GM10847 (cell line): ENCODE measurements around the gene IBA57.

ENCODE experiments used
- POLR2A ChIP-seq: IDR thresholded peaks from 2 replicates; pipeline ENCODE4 v1.6.1; 2011; ENCODE audit not compliant: insufficient read length; ENCODE audit errors: extremely low read depth

IBA57 gene

DNA sequence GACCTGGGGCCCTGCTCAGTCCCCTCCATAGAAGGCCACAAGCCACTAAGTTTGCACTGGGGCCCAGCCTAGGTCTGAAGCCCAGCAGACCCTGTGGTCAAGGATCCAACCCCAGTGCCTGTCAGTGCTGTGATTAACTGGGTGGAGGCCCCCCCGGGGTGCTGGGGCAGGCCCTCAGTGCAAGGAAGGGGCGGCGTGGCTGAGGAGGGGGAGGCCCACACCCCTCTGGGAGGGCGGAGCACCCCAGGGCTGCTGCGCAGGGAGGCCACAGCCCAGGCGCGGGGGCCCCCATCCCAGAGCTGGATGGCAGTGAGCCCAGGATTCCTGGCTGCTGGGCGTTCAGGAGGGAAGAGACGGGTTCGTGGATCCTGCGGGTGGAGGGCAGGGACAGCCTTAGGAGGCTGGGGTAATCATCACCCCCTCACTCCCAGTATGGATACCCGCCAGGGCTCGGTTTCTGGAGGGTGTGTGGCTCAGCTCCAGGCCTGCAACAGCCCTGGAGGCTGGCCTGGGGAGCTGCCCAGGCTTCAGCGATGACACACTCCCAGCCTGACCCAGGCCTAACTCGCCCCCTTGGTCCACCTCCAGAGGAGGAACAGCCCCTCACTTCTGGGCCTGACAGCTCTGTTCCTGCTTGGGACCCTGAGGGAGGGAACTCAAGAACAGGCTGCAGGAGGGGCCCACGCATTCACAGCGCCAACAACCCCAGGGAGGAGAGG is 15.0 kb upstream of the IBA57 start:
- no peak for TF ChIP-seq POLR2A

DNA sequence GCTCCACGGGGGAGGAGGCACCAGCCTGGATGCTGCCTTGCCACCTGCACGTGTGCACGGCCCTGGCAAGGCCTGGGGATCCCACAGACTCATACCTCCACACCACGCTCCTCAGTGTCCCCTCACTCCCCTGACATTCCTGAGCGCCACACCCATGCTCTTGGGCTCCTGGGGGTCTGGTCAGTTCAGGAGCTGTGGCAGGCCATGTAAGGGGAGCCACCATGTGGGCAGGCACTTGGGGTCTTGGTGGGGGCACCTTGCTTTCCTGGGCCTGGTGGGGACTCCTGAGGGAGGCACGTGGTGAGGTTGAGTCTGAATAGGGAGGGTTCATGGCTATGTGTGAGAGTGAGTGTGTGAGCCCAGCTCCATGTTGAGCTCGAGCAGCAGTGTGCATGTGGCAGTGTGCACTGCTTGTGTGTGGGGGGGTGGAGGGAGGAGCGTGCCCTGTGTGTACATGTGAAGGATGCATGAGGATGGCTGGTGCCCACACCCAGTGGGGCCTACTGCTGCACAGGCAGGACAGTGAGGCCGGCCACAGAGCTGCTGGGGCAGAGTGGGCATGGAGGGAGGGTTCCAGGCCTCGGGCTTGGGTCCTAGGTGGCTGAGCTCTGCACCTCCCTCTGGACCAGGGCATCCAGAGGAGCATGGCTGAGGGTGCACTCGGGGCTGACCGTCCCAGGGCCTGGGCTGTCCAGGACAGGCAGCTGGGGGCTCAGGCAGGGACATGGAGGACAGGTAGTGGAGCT is 14.3 kb upstream of the IBA57 start:
- TF ChIP-seq POLR2A = no peak

DNA sequence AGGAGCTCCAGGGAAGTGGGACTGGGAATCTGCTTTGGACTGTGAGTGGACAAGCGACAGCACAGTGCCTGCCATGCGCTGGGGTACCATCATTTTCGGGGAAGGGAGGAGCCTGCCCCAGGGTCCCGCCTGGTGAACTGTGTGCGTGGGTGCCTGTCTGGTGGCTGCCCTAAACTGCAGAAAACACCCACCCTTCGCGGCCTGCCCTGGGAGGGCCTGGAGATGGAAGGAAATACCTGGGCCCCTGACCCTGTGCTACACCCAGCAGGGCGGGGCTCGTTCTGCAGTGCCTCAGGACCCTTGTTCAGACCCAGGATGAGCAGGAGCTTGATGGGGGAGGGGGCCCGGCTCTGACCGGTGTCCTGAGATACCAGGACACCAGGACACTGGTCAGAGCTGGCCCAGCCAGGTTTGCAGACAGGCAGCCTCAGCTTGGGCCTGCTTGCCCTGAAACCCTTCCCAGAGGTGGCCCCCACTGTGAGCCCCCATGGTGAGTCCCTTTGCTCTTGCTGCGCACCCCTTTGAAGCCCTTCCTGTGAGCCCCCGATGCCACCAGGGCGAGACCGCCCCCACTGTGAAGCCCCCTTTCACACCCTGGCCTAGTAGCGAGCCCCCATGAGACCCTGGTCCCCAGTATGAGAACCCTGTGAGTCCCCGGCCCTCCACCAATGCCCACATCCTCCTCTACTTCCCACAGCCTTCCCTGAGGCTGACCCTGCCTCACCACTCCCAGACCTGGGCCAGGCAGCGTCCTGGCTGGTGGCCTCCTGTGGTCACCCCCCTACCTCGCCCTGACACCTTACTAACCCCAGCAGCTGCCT is 13.3 kb upstream of the IBA57 start:
- TF ChIP-seq POLR2A = no peak

DNA sequence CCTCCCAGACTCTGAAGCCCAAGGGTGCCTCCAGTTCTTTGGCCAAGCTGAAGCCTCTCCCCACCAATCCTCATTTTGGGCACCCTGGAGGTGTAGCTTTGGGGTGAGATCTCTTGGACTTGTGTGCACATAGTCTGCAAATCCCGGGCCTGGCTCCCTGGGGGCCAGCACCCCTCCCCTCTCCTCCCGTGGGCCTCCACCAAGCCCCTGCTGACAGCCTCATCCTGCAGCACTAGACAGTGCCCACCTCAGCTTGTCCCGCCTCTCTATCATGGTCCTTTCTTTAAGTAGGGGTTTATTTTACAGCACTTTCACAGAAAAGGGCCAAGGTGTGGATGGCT is 12.7 kb upstream of the IBA57 start:
- no peak for TF ChIP-seq POLR2A

DNA sequence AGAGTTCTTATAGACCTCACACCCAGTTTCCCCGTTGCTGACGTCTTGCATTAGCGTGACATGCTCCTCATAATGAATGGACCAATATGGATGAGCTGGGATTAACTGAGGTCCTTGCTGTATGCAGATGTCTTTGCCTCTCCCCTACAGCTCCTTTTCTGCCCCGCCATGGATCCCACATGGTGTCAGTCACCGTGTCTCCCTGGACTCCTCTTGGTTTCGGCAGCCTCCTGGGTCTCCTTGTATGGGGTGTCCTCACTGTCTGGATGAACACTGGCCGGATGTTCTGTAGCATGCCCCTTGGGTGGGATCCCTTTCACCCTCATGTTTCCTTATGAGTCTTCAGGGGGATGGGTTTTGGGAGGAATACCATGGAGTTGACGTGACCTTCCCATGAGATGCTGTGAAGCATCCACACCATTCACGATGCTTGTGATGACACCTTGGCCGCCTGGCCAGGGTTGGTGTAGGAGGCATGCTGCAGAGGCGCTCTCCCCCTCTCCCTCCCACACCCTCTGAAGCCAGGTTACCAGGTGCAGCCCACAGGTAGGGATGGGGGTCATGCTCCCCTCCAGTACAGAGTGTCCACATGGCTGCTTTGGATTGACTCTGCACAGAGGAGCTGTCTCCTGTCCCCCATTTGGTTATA is 11.5 kb upstream of the IBA57 start:
- no peak for TF ChIP-seq POLR2A

DNA sequence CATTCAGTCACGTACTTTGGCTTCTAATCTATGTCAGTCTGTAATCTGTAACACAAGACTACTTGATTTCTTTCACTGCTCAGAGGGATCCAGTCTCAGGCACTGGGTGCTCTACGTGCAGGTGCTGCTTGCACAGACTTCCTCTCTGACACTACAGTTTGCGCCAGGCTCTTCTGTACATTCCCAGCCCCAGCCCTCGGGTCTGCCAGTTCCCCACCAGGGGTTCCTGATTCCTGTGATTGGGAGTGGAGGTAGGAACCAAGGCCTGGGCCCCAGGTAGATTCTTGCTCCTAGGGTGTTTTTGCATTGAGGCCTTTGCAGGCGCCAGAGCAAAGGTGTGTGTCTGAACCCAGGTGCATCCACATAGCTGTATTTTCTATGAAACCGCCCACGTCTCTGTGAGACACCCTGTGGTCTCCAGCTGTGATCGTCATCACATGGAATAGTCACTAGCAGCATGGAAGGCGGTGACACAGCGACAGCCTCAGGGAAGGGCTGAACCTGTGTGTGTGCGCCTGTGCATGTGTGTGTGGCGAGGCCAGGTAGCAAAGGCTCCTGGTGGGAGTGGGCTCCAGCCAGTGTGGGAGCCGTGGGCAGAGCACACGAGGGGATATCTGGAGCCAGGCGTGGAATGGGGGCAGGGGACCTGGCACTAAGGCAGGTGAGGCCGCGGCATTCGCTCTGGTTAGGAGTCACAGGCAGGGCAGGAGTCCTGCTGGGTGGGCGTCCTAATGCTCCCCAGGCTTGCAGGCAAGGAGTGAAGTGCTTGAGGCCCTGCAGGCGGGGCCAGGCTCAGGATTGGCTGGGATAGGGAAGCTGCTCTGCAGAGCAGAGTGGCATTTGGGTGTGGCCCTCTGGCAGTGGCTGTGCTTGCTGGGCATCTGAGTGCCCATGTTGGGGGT is 10.7 kb upstream of the IBA57 start:
- no peak for TF ChIP-seq POLR2A

DNA sequence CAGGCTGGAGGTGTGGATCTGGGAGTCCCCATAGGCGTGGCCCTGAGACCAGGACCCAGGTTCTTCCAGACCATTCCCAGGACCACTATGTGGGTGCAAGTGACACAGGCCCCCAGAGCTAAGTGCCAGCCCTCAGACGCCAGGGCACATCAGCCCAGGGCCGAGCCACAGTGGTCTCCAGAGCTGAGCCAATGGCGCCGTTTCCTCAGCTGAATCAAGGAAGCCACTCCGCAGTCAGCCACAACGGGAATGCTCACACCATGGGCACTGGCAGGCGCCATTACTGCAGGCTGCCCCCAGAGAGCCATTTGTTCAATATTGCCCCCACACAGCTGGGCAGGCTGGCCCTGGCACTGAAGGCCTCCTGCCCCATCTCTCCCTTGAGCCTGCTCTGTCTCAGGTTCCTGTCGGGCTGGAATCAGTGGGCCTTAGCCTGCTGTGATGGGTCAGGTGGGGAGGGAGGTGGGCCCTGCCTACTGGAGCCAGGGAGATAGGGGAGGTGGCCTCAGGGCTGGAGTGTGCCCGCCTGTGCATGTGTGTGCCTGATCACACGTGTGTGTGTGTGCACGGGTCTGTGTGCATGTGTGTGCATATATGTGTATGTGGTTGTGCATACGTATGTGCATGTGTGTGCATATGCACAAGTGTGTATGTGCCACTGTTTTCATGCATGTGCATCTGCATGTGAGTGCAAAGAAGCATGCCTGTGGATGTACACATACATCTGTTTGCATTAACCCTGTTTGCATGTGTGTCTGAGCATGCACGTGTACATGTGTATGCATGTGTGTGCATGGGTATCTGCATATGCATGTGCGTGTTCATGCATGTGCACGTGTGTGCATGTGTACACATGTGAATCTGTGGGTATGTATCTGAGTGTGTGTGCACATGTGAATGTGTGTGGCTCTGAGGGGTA is 9.7 kb upstream of the IBA57 start:
- TF ChIP-seq POLR2A = no peak

DNA sequence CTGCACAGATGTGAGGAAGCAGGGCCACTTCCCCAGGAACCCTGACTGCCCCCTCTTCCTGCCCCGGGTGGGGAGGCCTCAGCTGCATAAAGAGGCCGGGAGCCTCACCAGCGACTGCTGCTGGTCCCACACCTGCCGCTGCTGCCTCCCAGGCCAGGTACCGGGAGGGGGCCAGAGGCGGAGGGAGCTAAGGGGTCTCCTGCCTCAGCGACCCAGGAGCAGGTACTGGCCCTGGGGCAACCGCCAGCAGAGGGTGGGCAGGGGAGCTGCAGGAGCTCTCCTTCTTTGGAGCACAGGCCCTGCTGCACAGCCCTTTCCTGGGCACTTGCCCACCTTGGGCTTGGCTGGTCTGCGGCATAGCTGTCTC is 9.1 kb upstream of the IBA57 start:
- TF ChIP-seq POLR2A = no peak

DNA sequence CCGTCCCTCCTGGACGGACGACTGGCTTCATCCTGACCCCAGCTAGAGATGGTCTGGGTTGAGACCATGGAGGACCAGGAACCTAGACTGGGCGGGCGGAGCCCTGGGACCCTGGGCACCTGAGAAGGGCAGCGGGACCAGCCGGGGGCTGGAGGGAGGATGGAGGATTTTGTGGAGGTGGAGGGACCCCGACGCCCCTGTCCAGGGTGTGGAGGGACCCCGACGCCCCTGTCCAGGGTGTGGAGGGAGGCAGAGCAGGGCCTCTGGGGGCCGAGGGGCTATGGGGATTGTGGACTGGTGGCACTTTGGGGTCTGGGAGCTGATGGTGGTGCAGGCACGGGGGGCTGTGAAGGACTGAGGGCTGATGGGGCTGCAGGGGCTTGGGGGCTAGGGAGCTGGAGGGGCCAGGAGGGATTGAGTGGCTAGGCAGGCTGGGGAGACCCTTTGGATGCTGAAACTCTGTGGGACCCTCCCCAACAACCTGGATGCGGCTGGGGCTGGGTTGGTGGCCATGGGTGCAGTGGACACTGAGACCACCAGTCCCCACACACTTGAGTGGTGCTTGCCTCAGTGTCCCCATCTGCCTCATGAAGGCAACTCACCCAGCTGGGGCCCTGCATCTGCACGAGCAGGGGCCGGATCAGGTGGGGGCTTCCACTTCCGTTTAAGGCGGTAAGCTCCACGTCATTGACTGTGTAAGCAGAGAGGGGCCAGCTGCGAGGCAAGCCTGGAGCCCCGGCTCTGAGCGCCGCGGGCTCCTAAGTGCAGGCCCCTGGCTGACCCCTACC is 8.5 kb upstream of the IBA57 start:
- no peak for TF ChIP-seq POLR2A

DNA sequence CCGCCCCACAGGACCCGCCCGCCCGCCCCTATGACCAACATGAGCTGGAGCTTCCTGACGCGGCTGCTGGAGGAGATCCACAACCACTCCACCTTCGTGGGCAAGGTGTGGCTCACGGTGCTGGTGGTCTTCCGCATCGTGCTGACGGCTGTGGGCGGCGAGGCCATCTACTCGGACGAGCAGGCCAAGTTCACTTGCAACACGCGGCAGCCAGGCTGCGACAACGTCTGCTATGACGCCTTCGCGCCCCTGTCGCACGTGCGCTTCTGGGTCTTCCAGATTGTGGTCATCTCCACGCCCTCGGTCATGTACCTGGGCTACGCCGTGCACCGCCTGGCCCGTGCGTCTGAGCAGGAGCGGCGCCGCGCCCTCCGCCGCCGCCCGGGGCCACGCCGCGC is 7.9 kb upstream of the IBA57 start:
- TF ChIP-seq POLR2A = no peak

DNA sequence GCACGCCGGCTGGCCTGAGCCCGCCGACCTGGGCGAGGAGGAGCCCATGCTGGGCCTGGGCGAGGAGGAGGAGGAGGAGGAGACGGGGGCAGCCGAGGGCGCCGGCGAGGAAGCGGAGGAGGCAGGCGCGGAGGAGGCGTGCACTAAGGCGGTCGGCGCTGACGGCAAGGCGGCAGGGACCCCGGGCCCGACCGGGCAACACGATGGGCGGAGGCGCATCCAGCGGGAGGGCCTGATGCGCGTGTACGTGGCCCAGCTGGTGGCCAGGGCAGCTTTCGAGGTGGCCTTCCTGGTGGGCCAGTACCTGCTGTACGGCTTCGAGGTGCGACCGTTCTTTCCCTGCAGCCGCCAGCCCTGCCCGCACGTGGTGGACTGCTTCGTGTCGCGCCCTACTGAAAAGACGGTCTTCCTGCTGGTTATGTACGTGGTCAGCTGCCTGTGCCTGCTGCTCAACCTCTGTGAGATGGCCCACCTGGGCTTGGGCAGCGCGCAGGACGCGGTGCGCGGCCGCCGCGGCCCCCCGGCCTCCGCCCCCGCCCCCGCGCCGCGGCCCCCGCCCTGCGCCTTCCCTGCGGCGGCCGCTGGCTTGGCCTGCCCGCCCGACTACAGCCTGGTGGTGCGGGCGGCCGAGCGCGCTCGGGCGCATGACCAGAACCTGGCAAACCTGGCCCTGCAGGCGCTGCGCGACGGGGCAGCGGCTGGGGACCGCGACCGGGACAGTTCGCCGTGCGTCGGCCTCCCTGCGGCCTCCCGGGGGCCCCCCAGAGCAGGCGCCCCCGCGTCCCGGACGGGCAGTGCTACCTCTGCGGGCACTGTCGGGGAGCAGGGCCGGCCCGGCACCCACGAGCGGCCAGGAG is 7.2 kb upstream of the IBA57 start:
- no peak for TF ChIP-seq POLR2A
